Lung (tissue), 12 donors: Measurements from ENCODE around the gene ELMOD1. TPM values are rescaled to one million over a fixed set of nuclear protein-coding genes. Genes with fewer than 3 reads are reported as not detected.
"Not testable (repeated sequence)": the region's sequence is repeated elsewhere in the genome, so short reads cannot be mapped to it uniquely, and the experiment has no call there.

Experiments
- ATAC-seq: fragments of 200-7000 bp; cut with Tn5 transposase; one replicate; pipeline ENCODE4 v1.9.1; 2020; ENCODE audit warnings: moderate number of reproducible peaks; ENCODE audit not compliant: insufficient read depth, low FRiP score
- DNase-seq, 3 donors: peaks; one replicate each; pipeline ENCODE4 v3.0.0-alpha.2; 2013 to 2017
- H3K27ac ChIP-seq, 2 donors: one replicate each; pipeline ENCODE4 v1.5.1; 2013; ENCODE audit warnings: mild to moderate bottlenecking in 2 of 2, moderate library complexity in 2 of 2, control low read depth in 1 of 2, inconsistent platforms in 1 of 2, low read depth in 1 of 2, low read length in 1 of 2
- H3K27me3 ChIP-seq, 3 donors: one replicate each; pipeline ENCODE4 v1.5.1; 2013; ENCODE audit warnings: low read length in 2 of 3; ENCODE audit not compliant: control insufficient read depth in 3 of 3, insufficient read depth in 3 of 3
- H3K36me3 ChIP-seq, 4 donors: one replicate each; pipeline ENCODE4 v1.5.1; 2013; ENCODE audit warnings: low read length in 4 of 4, mild to moderate bottlenecking in 1 of 4, moderate library complexity in 1 of 4; ENCODE audit not compliant: control insufficient read depth in 4 of 4, insufficient read depth in 4 of 4
- H3K4me1 ChIP-seq, 5 donors: one replicate each; pipeline ENCODE4 v1.5.1; 2013; ENCODE audit warnings: low read length in 5 of 5, mild to moderate bottlenecking in 2 of 5, moderate library complexity in 1 of 5; ENCODE audit not compliant: control insufficient read depth in 5 of 5, insufficient read depth in 5 of 5
- H3K4me3 ChIP-seq: one replicate; pipeline ENCODE4 v1.5.1; 2013; ENCODE audit warnings: mild to moderate bottlenecking, control low read depth, moderate library complexity
- H3K9ac ChIP-seq, 2 donors: one replicate each; pipeline ENCODE4 v1.5.1; 2013; ENCODE audit warnings: low read length in 2 of 2, control low read depth in 1 of 2; ENCODE audit not compliant: insufficient read depth in 1 of 2
- H3K9me3 ChIP-seq, 4 donors: one replicate each; pipeline ENCODE4 v1.5.1; 2013; ENCODE audit warnings: low read length in 3 of 4, mild to moderate bottlenecking in 1 of 4, moderate library complexity in 1 of 4; ENCODE audit not compliant: control insufficient read depth in 4 of 4, insufficient read depth in 3 of 4
- WGBS, 2 donors: extraction: QIAGEN DNeasy Blood & Tissue Kit; methylation state at CpG; one replicate each; pipeline ENCODE4 v1.1.7; 2013; 5-methylcytosine and 5-hydroxymethylcytosine counted together
- polyA plus RNA-seq, 2 donors: library from polyadenylated mRNA; stranded (reverse); fragments of 200-250 nt; gene quantifications; one replicate each; pipeline ENCODE4 v1.2.1, GENCODE V29; 2013
- total RNA-seq, 2 donors: library from RNA; depleted of rRNA in 1 of 2; stranded (reverse); fragments of >200 nt in 1 of 2; gene quantifications; one replicate each; pipeline ENCODE4 v1.2.1, GENCODE V29; 2014 to 2021
- TF ChIP-seq, protein P1 (sequence below): IDR thresholded peaks from 2 replicates; pipeline ENCODE4 v1.5.1; 2012; ENCODE audit warnings: mild to moderate bottlenecking; ENCODE audit errors: control extremely low read depth, extremely low read depth
- donor health status: control.
- donor health status: control.
- donor health status: Bipolar disorder and iron deficiency.
- donor health status: healthy.
- donor health status: DM: yes; HTN: yes; CAD: no.

ELMOD1 gene
- total and polyA plus RNA-seq, 4 donors, result 0.19 to 1.9 (median 0.82) TPM

- H3K4me3 ChIP-seq, result peak within 1 kb of the TSS; percentile 91
- peak within 1 kb of the TSS; percentile 69 to 73 for H3K9ac ChIP-seq
- H3K9me3 ChIP-seq, result no peaks in the 10 kb centered on the region
- peak within 1 kb of the TSS; percentile 73 to 92 for H3K27ac ChIP-seq
- H3K4me1 ChIP-seq, result peaks cover 0 to 13% (median 7%) of the 10 kb centered on the region in 5 donors
- ATAC-seq (peak; percentile 89), DNase-seq (peak; percentile 73 to 81 (median 78))
- TF ChIP-seq, protein P1, sequence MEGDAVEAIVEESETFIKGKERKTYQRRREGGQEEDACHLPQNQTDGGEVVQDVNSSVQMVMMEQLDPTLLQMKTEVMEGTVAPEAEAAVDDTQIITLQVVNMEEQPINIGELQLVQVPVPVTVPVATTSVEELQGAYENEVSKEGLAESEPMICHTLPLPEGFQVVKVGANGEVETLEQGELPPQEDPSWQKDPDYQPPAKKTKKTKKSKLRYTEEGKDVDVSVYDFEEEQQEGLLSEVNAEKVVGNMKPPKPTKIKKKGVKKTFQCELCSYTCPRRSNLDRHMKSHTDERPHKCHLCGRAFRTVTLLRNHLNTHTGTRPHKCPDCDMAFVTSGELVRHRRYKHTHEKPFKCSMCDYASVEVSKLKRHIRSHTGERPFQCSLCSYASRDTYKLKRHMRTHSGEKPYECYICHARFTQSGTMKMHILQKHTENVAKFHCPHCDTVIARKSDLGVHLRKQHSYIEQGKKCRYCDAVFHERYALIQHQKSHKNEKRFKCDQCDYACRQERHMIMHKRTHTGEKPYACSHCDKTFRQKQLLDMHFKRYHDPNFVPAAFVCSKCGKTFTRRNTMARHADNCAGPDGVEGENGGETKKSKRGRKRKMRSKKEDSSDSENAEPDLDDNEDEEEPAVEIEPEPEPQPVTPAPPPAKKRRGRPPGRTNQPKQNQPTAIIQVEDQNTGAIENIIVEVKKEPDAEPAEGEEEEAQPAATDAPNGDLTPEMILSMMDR, result no peak
- peaks cover 0 to 2% (median 0%) of the 10 kb centered on the region in 4 donors for H3K36me3 ChIP-seq
- 0 to 1% methylated on average over 32 of the region's 32 CpGs for WGBS, 2 donors
- no peaks in the 10 kb centered on the region for H3K27me3 ChIP-seq
These were observed 25.6 kb upstream of the ELMOD1 start, which contains the start of gene ALKBH8 for GRCh38 chr11:107565219-107565937. Gene ALKBH8 (minus strand): TSS chr11:107565735. CDS start chr11:107560893, 4,842 bp downstream.

DNA sequence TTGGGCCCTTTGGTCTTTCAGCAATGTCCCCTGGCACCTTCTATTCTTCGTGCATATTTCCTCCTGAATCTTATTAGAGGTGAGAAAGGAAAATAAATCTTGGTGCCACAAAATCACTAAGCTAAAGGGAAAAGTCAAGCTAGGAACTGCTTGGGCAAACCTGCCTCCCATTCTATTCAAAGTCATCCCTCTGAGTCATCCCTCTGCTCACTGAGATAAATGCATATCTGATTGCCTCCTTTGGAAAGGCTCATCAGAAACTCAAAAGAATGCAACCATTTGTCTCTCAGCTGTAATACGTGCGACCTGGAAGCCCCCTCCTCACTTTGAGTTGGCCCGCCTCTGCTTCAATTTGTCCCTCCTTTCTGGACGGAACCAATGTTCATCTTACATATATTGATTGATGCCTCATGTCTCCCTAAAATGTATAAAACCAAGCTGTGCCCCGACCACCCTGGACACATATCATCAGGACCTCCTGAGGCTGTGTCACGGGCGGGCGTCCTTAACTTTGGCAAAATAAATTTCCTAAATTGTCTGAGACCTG, 24.9 kb upstream of the ELMOD1 start:
- not testable (repeated sequence) for DNase-seq, H3K9me3 ChIP-seq, H3K27me3 ChIP-seq, H3K36me3 ChIP-seq
- H3K4me3 ChIP-seq, result peak overlapping the region; percentile 91
- H3K4me1 ChIP-seq, result peaks cover 0 to 13% (median 7%) of the 10 kb centered on the region in 5 donors
- 63 to 65% methylated on average over 9 of the region's 9 CpGs for WGBS, 2 donors
- peak overlapping the region; percentile 73 to 92 for H3K27ac ChIP-seq
- H3K9ac ChIP-seq, result peak overlapping the region in 1 of 2 donors; percentile 73
- ATAC-seq, result peak; percentile 2

- H3K9ac ChIP-seq, result no peak overlapping the region
- WGBS, 2 donors, result 85 to 90% methylated on average over 2 of the region's 2 CpGs
- H3K4me3 ChIP-seq, result no peak overlapping the region
- H3K27ac ChIP-seq, result no peak overlapping the region
- TF ChIP-seq, protein P1, result no peak
- ATAC-seq (no peak), DNase-seq (no peak)
- H3K4me1 ChIP-seq, result peaks cover 0 to 13% (median 7%) of the 10 kb centered on the region in 5 donors
- no peaks in the 10 kb centered on the region for H3K9me3 ChIP-seq
- H3K36me3 ChIP-seq, result peaks cover 0 to 2% (median 0%) of the 10 kb centered on the region in 4 donors
- no peaks in the 10 kb centered on the region for H3K27me3 ChIP-seq
These were observed 24.4 kb upstream of the ELMOD1 start for GRCh38 chr11:107566569-107566968.

DNA sequence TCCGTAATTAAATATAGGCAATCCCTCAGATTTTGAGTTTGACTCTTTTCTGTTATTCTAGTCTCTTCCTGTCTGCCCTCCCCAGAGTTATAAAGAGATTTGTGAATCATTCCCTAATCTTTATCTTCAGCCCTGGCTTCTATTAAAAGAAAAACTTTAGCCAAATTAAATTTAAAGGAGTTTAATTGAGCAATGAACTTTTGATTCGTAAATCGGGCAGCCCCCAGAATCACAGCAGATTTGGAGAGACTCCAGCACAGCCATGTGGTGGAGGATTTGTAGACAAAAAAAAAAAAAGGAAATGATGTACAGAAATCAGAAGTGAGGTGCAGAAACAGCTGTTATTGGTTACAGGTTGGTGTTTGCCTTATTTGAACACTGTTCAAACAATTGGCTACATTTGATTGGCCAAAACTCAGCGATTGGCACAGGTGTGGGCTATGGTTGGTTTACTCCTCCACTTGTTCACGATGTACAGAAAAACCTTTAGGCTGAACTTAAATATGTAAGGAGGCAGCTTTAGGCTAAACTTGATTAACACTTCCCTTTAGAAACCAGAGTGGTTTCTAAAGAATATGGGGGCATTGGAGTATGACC, 23.1 kb upstream of the ELMOD1 start:
- H3K36me3 ChIP-seq, result peaks cover 0 to 2% (median 0%) of the 10 kb centered on the region in 4 donors
- H3K9ac ChIP-seq, result no peak overlapping the region
- DNase-seq (no peak), ATAC-seq (no peak)
- H3K4me1 ChIP-seq, result peaks cover 0 to 13% (median 7%) of the 10 kb centered on the region in 5 donors
- 74 to 79% methylated on average over 5 of the region's 5 CpGs for WGBS, 2 donors
- H3K27ac ChIP-seq, result no peak overlapping the region
- H3K27me3 ChIP-seq, result no peaks in the 10 kb centered on the region
- TF ChIP-seq, protein P1, result no peak
- H3K9me3 ChIP-seq, result no peaks in the 10 kb centered on the region
- no peak overlapping the region for H3K4me3 ChIP-seq
